Activated CD8-positive, alpha-beta memory T cell treated with anti-CD3 and anti-CD28 coated beads, Interleukin-2, amount 50 U/mL, for 48 hours (primary cell): ENCODE data around the gene IZUMO2.
"Not testable (repeated sequence)": the region's sequence is repeated elsewhere in the genome, so short reads cannot be mapped to it uniquely, and the experiment has no call there.

Source experiments
- DNase-seq: peaks from one replicate; pipeline ENCODE4 v3.0.0-alpha.2; 2020

The IZUMO2 gene

GRCh38 chr19:50134777-50135719, 28.0 kb downstream of the IZUMO2 start:
- not testable (repeated sequence) for DNase-seq

- DNase-seq = not testable (repeated sequence)
Observed at GRCh38 chr19:50133518-50134492, 29.3 kb downstream of the IZUMO2 start.

GRCh38 chr19:50104012-50104411, 59.1 kb downstream of the IZUMO2 start:
- DNase-seq = not testable (repeated sequence)

GRCh38 chr19:50103405-50103804, 59.7 kb downstream of the IZUMO2 start:
- not testable (repeated sequence) for DNase-seq
